T-cell (primary cell): ENCODE data around the gene PAGR1. TPM values are rescaled to one million over a fixed set of nuclear protein-coding genes. Genes with fewer than 3 reads are reported as not detected.
"Not testable (repeated sequence)": the region's sequence is repeated elsewhere in the genome, so short reads cannot be mapped to it uniquely, and the experiment has no call there.

Experiments
- ATAC-seq, 4 experiments: fragments of 200-7000 bp in 3 of 4; fragments of 150-1000 bp in 1 of 4; cut with Tn5 transposase; replicated peaks in 1 of 4; 1 replicate in 3 of 4; 2 replicates in 1 of 4; pipeline ENCODE4 v1.10.0; 2021; ENCODE audit warnings: moderate library complexity in 3 of 4, mild to moderate bottlenecking in 2 of 4, moderate number of reproducible peaks in 1 of 4
- CTCF ChIA-PET, 2 donors: fragments of 300-600 bp; sonication (Branson Sonifier 250); formaldehyde crosslinking; loops; one replicate each; lab custom pipeline; 2022; ENCODE audit warnings: antibody characterized with exemption in 2 of 2; lab: Charles Lee
- POLR2A ChIA-PET, 2 donors: fragments of 300-600 bp; sonication (Branson Sonifier 250); formaldehyde crosslinking; loops; one replicate each; lab custom pipeline; 2022; ENCODE audit warnings: antibody characterized with exemption in 2 of 2; lab: Charles Lee
- DNase-seq, 35 experiments: peaks; one replicate each; pipeline versions ENCODE4 v3.0.0 to v3.0.0-alpha.2; 2013 to 2023
- H3K27ac ChIP-seq: one replicate; pipeline ENCODE4 v1.5.1; 2013; ENCODE audit warnings: low read length
- H3K27me3 ChIP-seq, 2 experiments: replicated peaks in 1 of 2; 1 replicate in 1 of 2; 2 replicates in 1 of 2; pipeline versions ENCODE4 v1.6.1 to v1.7.0; 2013; ENCODE audit warnings: low read length in 1 of 2, mixed read lengths in 1 of 2; ENCODE audit not compliant: control insufficient read depth in 2 of 2, insufficient read depth in 2 of 2; ENCODE audit errors: extremely low read depth in 1 of 2
- H3K36me3 ChIP-seq, 2 donors: 1 replicate in 1 of 2; 2 replicates in 1 of 2; pipeline versions ENCODE4 v1.6.1 to v1.7.0; 2013; ENCODE audit warnings: low read length in 1 of 2; ENCODE audit not compliant: control insufficient read depth in 2 of 2, insufficient read depth in 1 of 2; ENCODE audit errors: extremely low read depth in 1 of 2
- H3K4me1 ChIP-seq, 2 experiments: 1 replicate in 1 of 2; 2 replicates in 1 of 2; pipeline versions ENCODE4 v1.6.1 to v1.7.0; 2013; ENCODE audit warnings: low read length in 2 of 2, mixed read lengths in 1 of 2; ENCODE audit not compliant: insufficient read depth in 2 of 2, control insufficient read depth in 1 of 2; ENCODE audit errors: extremely low read depth in 1 of 2
- H3K4me3 ChIP-seq, 2 donors: 1 replicate in 1 of 2; 2 replicates in 1 of 2; pipeline versions ENCODE4 v1.5.1 to v1.7.0; 2013; ENCODE audit warnings: mild to moderate bottlenecking in 2 of 2, low read length in 1 of 2, moderate library complexity in 1 of 2; ENCODE audit not compliant: control insufficient read depth in 1 of 2; ENCODE audit errors: extremely low read depth in 1 of 2
- H3K9me3 ChIP-seq: 2 replicates; pipeline ENCODE4 v1.7.0; 2013
- H3K27ac Mint-ChIP-seq, 2 donors: one replicate each; pipeline ENCODE4 v1.8.0; 2020 to 2021; ENCODE audit warnings: mild to moderate bottlenecking in 2 of 2, mixed read lengths in 2 of 2
- H3K27me3 Mint-ChIP-seq, 2 donors: one replicate each; pipeline ENCODE4 v1.8.0; 2021 to 2022; ENCODE audit warnings: mixed read lengths in 2 of 2
- H3K36me3 Mint-ChIP-seq: one replicate; pipeline ENCODE4 v1.8.0; 2021; ENCODE audit warnings: mixed read lengths
- H3K4me1 Mint-ChIP-seq, 3 donors: one replicate each; pipeline ENCODE4 v1.8.0; 2020 to 2022; ENCODE audit warnings: mixed read lengths in 3 of 3, mild to moderate bottlenecking in 1 of 3
- H3K4me3 Mint-ChIP-seq, 3 donors: one replicate each; pipeline ENCODE4 v1.8.0; 2020 to 2022; ENCODE audit warnings: mild to moderate bottlenecking in 3 of 3, mixed read lengths in 3 of 3, moderate library complexity in 3 of 3
- H3K9me3 Mint-ChIP-seq, 3 donors: one replicate each; pipeline ENCODE4 v1.8.0; 2020 to 2022; ENCODE audit warnings: mixed read lengths in 3 of 3
- WGBS: methylation state at CpG from one replicate; pipeline ENCODE4 v1.1.5; 2013; ENCODE audit warnings: missing lambda C conversion rate; ENCODE audit not compliant: insufficient coverage; 5-methylcytosine and 5-hydroxymethylcytosine counted together
- total RNA-seq, 35 experiments: library from RNA in 6 of 35; stranded (reverse) in 6 of 35; fragments of 120-200 nt in 1 of 35; gene quantifications; one replicate each; pipeline versions ENCODE4 v1.2.1 to v1.2.4 and lab custom pipeline; 2013 to 2026

PAGR1 gene
- total RNA-seq = 10 to 100 TPM; 16.0 to 47.2 (median 40.6) TPM
- 37.9 TPM for total RNA-seq (2013)
- total RNA-seq (lab: John Stamatoyannopoulos, UW) = 4.8 to 35.0 (median 14.6) reads per million in 29 experiments

- Histone ChIP-seq H3K27ac (peak within 1 kb of the TSS; percentile 76), H3K4me3 (peak within 1 kb of the TSS; percentile 71 to 86), H3K4me1 (peaks cover 25 to 79% of the 10 kb centered on the region in 2 experiments), H3K9me3 (no peaks in the 10 kb centered on the region), H3K27me3 (peaks cover 0 to 14% of the 10 kb centered on the region in 2 experiments), H3K36me3 (peaks cover 4 to 16% of the 10 kb centered on the region in 2 donors)
- Mint-ChIP-seq H3K4me3 (peak within 1 kb of the TSS; percentile 89 to 94 (median 94)), H3K4me1 (peaks cover 59 to 80% (median 68%) of the 10 kb centered on the region in 3 donors), H3K9me3 (no peaks in the 10 kb centered on the region), H3K27ac (peak within 1 kb of the TSS; percentile 96 to 97), H3K36me3 (peaks cover 16% of the 10 kb centered on the region), H3K27me3 (peaks cover 0 to 2% of the 10 kb centered on the region in 2 donors)
- ATAC-seq = peak; percentile 74 to 80 (median 78)
- WGBS = under 1% methylated on average over 59 of the region's 70 CpGs
- DNase-seq = peak; percentile 96 to 100 (median 99)
- CTCF ChIA-PET = interaction anchor here (0.6 to 3.7 kb wide), 17 partner anchors 8 to 370 kb away, joined by 3 to 42 read pairs (median 5); partner anchors contain the start of genes C16orf54 (in 1 of the 2), HIRIP3 (in 1 of the 2), KIF22 (in 1 of the 2) and QPRT (in 1 of the 2)
- POLR2A ChIA-PET = interaction anchor here in 1 of 2 donors (0.8 to 1.1 kb wide), 5 partner anchors 8 to 114 kb away, joined by 3 to 12 read pairs (median 4); partner anchors contain the start of gene KIF22
Observed at GRCh38 chr16:29815793-29816693, at the start of gene PAGR1. Gene PAGR1, plus strand, starts transcription at chr16:29816152. Its CDS starts 374 bp downstream, at chr16:29816526.

DNA sequence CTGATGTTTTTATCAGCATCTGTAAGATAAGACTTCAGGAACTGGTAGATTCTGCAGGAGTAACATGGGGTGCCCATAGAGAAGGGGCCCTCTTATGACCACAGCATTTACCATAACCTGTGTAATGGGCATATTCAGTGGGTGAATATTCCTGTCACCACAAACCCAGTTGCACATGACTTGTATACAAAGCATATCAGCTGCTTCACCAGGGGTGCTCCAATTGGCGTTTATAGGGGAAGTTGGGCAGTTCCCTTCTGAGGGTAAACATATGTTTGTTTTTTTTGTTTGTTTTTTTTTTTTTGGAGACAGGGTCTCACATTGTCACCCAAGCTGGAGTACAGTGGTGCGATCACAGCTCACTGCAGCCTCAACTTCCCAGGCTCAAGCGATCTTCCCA is 49.4 kb upstream of the PAGR1 start:
- Histone ChIP-seq H3K27me3 (no peaks in the 10 kb centered on the region), H3K4me3 (no peak overlapping the region), H3K36me3 (no peaks in the 10 kb centered on the region), H3K27ac (no peak overlapping the region), H3K9me3 (no peaks in the 10 kb centered on the region), H3K4me1 (peaks cover 0 to 3% of the 10 kb centered on the region in 2 experiments)
- peaks cover 8 to 32% (median 19%) of the 10 kb centered on the region in 3 donors for H3K4me1 Mint-ChIP-seq
- WGBS = no CpG with 5 or more reads among the region's 3 CpGs
- no peaks in the 10 kb centered on the region for H3K9me3 Mint-ChIP-seq
- ChIA-PET CTCF (no interaction called here), POLR2A (interaction anchor here in 1 of 2 donors (0.6 kb wide), 1 partner anchor 19 kb away, joined by 4 read pairs; no protein-coding TSS in a partner anchor)
- H3K27me3 Mint-ChIP-seq = no peaks in the 10 kb centered on the region
- no peak overlapping the region for H3K27ac Mint-ChIP-seq
- DNase-seq (no peak), ATAC-seq (no peak)
- no peaks in the 10 kb centered on the region for H3K36me3 Mint-ChIP-seq
- no peak overlapping the region for H3K4me3 Mint-ChIP-seq

DNA sequence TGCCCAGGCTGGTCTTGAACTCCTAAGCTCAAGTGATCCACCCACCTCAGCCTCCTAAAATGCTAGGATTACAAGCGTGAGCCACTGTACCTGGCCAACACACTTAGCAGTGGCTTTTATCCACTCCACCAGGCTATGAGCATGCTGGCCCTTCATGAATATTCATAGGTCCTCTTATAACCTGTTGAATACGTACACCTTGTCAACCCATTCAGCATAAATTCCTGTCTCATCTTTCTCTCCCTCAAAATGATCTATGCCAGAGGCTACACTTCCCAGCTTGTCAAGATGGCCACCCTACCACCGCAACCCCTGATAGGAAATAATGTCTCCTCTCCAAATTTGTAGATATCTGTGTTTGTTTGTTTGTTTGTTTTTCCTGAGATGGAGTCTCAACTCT is 48.9 kb upstream of the PAGR1 start:
- 86% methylated on average over 2 of the region's 3 CpGs for whole genome bisulfite sequencing

GRCh38 chr16:29769507-29769906 is 46.4 kb upstream of the PAGR1 start:
- H3K27me3 ChIP-seq = no peaks in the 10 kb centered on the region
- no peaks in the 10 kb centered on the region for H3K27me3 Mint-ChIP-seq
- H3K4me1 Mint-ChIP-seq = peaks cover 8 to 31% (median 17%) of the 10 kb centered on the region in 3 donors
- no peak for ATAC-seq
- 93% methylated on average over 2 of the region's 2 CpGs for WGBS
- no peaks in the 10 kb centered on the region for H3K36me3 Mint-ChIP-seq
- no peak overlapping the region for H3K4me3 Mint-ChIP-seq
- H3K27ac Mint-ChIP-seq = no peak overlapping the region
- no peak overlapping the region for H3K4me3 ChIP-seq
- no peaks in the 10 kb centered on the region for H3K4me1 ChIP-seq
- H3K27ac ChIP-seq = no peak overlapping the region
- no peaks in the 10 kb centered on the region for H3K9me3 Mint-ChIP-seq
- ChIA-PET POLR2A (interaction anchor here in 1 of 2 donors (0.6 kb wide), 1 partner anchor 379 kb away, joined by 3 read pairs; no protein-coding TSS in a partner anchor), CTCF (no interaction called here)
- no peak for DNase-seq
- no peaks in the 10 kb centered on the region for H3K36me3 ChIP-seq
- no peaks in the 10 kb centered on the region for H3K9me3 ChIP-seq

More for the DNA sequence above, 48.9 kb upstream of the PAGR1 start:
- Mint-ChIP-seq H3K27me3 (no peaks in the 10 kb centered on the region), H3K27ac (no peak overlapping the region), H3K4me3 (no peak overlapping the region), H3K4me1 (peaks cover 8 to 32% (median 19%) of the 10 kb centered on the region in 3 donors), H3K36me3 (no peaks in the 10 kb centered on the region), H3K9me3 (no peaks in the 10 kb centered on the region)
- no peaks in the 10 kb centered on the region for H3K9me3 ChIP-seq
- peaks cover 0 to 3% of the 10 kb centered on the region in 2 experiments for H3K4me1 ChIP-seq
- H3K27me3 ChIP-seq = no peaks in the 10 kb centered on the region
- ATAC-seq = no peak
- H3K36me3 ChIP-seq = no peaks in the 10 kb centered on the region
- no peak overlapping the region for H3K4me3 ChIP-seq
- ChIA-PET POLR2A (no interaction called here), CTCF (no interaction called here)
- no peak for DNase-seq
- H3K27ac ChIP-seq = no peak overlapping the region

GRCh38 chr16:29770250-29770929 is 45.6 kb upstream of the PAGR1 start:
- Mint-ChIP-seq H3K9me3 (no peaks in the 10 kb centered on the region), H3K27me3 (no peaks in the 10 kb centered on the region), H3K4me1 (peaks cover 7 to 29% (median 16%) of the 10 kb centered on the region in 3 donors), H3K4me3 (no peak overlapping the region), H3K27ac (no peak overlapping the region), H3K36me3 (no peaks in the 10 kb centered on the region)
- no peaks in the 10 kb centered on the region for H3K27me3 ChIP-seq
- no peak overlapping the region for H3K4me3 ChIP-seq
- ChIA-PET POLR2A (no interaction called here), CTCF (interaction anchor here in 1 of 2 donors (0.5 kb wide), 1 partner anchor 345 kb away, joined by 4 read pairs; no protein-coding TSS in a partner anchor)
- H3K9me3 ChIP-seq = no peaks in the 10 kb centered on the region
- H3K4me1 ChIP-seq = no peaks in the 10 kb centered on the region
- ATAC-seq (no peak), DNase-seq (no peak)
- H3K27ac ChIP-seq = no peak overlapping the region
- no peaks in the 10 kb centered on the region for H3K36me3 ChIP-seq
- no CpG with 5 or more reads among the region's 7 CpGs for WGBS

GRCh38 chr16:29772330-29772729 is 43.6 kb upstream of the PAGR1 start:
- H3K27ac Mint-ChIP-seq, H3K27me3 Mint-ChIP-seq, H3K27me3 ChIP-seq, H3K4me3 ChIP-seq, H3K4me1 ChIP-seq, ATAC-seq, DNase-seq, POLR2A ChIA-PET, H3K36me3 Mint-ChIP-seq, H3K36me3 ChIP-seq, H3K9me3 Mint-ChIP-seq, H3K9me3 ChIP-seq, H3K27ac ChIP-seq, H3K4me3 Mint-ChIP-seq: not testable (repeated sequence)
- H3K4me1 Mint-ChIP-seq = peaks cover 4 to 22% (median 12%) of the 10 kb centered on the region in 3 donors
- WGBS = 93% methylated on average over 6 of the region's 7 CpGs
- CTCF ChIA-PET = interaction anchor here (0.6 to 0.9 kb wide), 3 partner anchors 12 to 881 kb away, joined by 3 to 10 read pairs (median 5); no protein-coding TSS in a partner anchor
